Erythroblast (primary cell): ENCODE results near the gene DENND2D.

Experiments used
- GATA1 ChIP-seq: IDR thresholded peaks from 2 replicates; pipeline ENCODE4 v1.6.1; 2011; ENCODE audit warnings: low read depth, mild to moderate bottlenecking, control low read depth, low read length, moderate library complexity
- POLR2A ChIP-seq: IDR thresholded peaks from 2 replicates; pipeline ENCODE4 v1.6.1; 2011; ENCODE audit warnings: mild to moderate bottlenecking, low read length

- TF ChIP-seq POLR2A (no peak), GATA1 (no peak)
Measured at GRCh38 chr1:111241797-111242196, 41.4 kb upstream of the DENND2D start.
